ENCODE data around the gene SP140.
"Not testable (repeated sequence)": the region's sequence is repeated elsewhere in the genome, so short reads cannot be mapped to it uniquely, and the experiment has no call there.

Gene SP140

DNA sequence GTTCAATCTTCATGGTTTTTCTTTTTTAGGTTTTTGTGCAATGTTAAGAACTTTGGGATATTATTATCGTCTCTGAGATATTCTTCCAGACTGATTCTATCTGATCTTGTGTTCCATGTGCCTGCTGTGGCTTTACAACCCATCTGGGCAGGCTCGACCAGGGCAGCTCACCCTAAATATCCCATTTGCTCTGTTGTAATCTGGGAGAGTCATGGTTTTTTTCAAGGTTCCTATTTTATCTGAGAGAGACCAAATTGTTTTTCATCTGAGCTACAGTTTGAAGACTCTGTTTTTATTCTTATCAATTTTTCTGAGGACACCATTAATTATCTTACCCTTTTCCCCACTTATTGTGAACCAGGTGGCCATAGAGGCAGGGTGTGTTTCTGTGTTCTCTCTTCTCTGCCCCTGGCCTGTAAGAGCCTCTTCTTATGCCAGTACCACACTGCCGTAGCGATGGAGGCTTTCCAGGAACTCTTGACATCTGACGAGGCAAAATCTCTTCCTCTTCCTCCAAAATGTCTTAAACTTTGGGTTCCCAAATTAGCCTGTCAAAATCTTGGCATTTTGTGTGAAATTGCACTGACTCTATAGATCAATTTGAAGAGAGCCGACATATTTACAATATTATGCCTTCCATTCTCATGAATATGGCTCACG, 104.5 kb downstream of the SP140 start:
- TF ChIP-seq CTCF (IDR thresholded peaks at IDR 0.05; ENCODE audit: borderline replicate concordance, insufficient read depth, low read depth, low read length): no peak
- no peak overlapping the region for H3K4me3 ChIP-seq (ENCODE audit: low read depth, low read length)

GRCh38 chr2:230330725-230331124, 105.2 kb downstream of the SP140 start:
- H3K4me3 ChIP-seq (ENCODE audit: low read depth, low read length): no peak overlapping the region
- TF ChIP-seq CTCF (IDR thresholded peaks at IDR 0.05; ENCODE audit: borderline replicate concordance, insufficient read depth, low read depth, low read length): no peak

DNA sequence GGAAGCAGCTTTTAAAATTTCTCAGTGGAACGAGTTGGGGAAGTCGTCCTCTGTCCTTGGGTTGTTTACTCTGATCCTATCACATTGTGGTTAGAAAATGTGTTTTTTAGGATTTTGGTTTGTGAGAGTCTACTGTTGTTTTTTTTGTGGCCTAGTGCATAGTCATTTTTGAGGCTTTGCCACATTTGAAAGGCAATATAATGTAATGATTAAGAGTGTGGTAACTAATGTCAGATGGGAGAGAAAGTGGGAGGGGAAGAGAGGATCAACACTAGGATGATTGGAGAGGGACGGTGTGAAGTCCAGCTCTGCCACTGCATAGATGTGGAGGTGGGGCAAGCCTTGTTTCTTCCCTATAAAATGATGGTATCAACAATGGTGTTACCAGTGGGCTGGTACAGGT, 109.9 kb downstream of the SP140 start:
- no peak for TF ChIP-seq CTCF (IDR thresholded peaks at IDR 0.05; ENCODE audit: borderline replicate concordance, insufficient read depth, low read depth, low read length)

DNA sequence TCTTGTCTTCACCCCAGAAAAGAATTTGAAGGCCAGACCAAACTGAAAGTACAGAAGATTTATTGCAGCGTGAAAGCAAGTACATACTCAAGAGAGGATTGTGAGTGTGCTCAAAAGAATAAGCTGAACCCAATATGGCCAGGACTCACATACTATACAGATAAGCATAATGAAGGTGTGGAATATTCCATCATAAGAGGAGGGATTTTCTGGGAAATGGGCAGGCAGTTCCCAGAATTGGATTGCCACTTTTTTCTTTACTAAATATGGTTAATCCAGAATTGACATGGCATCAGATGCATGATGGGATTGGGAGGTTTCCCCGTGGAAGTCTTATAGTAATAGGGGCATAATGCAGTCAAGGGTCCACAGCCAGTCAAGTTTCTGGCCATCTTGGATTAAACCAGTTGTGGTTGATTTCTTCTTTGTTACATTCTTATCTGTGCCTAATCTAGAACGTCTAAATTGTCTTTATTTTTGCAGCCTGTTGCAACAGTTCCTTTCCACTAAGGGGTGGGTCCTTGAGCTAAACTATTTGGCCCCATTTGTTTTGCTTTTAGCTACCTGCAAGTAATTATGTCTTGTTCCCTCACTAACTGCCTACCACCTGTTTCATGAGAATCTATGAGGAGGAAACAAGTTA, 110.4 kb downstream of the SP140 start:
- no peak for TF ChIP-seq CTCF (IDR thresholded peaks at IDR 0.05; ENCODE audit: borderline replicate concordance, insufficient read depth, low read depth, low read length)
- H3K4me3 ChIP-seq (ENCODE audit: low read depth, low read length): no peak overlapping the region

More for the DNA sequence above, 109.9 kb downstream of the SP140 start:
- no peak overlapping the region for H3K4me3 ChIP-seq (ENCODE audit: low read depth, low read length)

DNA sequence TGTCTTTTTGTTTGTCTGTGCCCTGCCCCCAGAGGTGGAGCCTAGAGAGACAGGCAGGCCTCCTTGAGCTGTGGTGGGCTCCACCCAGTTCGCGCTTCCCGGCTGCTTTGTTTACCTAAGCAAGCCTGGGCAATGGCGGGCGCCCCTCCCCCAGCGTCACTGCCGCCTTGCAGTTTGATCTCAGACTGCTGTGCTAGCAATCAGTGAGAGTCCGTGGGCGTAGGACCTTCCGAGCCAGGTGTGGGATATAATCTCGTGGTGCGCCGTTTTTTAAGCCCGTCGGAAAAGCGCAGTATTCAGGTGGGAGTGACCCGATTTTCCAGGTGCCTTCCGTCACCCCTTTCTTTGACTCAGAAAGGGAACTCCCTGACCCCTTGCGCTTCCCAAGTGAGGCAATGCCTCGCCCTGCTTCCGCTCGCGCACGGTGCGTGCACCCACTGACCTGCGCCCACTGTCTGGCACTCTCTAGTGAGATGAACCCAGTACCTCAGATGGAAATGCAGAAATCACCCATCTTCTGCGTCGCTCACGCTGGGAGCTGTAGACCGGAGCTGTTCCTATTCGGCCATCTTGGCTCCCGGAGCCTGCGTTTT, 116.5 kb downstream of the SP140 start:
- H3K4me3 ChIP-seq (ENCODE audit: low read depth, low read length): not testable (repeated sequence)

DNA sequence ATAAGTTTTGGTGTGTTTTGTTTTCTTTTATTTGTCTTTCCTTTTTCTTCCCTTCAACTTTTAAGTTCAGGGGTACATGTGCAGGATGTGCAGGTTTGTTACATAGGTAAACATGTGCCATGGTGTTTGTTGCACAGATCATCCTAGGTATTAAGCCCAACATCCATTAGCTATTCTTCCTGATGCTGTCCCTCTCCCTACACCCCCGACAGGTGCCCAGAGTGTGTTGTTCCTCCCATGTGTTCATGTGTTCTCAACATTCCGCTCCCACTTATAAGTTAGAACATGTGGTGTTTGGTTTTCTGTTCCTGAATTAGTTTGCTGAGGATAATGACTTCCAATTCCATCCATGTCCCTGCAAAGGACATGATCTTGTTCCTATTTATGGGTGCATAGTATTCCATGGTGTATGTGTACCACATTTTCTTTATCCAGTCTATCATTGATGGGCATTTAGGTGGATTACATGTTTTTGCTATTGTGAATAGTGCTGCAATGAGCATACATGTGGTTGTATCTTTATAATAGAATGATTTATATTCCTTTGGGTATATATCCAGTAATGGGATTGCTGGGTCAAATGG, 117.6 kb downstream of the SP140 start:
- H3K4me3 ChIP-seq (ENCODE audit: low read depth, low read length): not testable (repeated sequence)

DNA sequence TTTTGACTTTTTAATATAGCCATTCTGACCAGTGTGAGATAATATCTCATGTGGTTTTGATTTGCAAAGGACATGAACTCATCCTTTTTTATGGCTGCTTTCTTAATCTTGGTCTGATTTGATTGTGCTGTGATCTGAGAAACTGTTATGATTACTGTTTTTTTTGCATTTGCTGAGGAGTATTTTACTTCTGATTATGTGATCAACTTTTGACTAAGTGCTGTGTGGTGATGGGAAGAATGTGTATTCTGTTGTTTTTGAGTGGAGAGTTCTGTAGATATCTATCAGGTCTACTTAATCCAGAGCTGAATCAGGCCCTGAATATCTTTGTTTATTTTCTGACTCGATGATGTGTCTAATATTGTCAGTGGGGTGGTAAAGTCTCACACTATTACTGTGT, 118.2 kb downstream of the SP140 start:
- TF ChIP-seq CTCF (IDR thresholded peaks at IDR 0.05; ENCODE audit: borderline replicate concordance, insufficient read depth, low read depth, low read length): no peak
- H3K4me3 ChIP-seq (ENCODE audit: low read depth, low read length): no peak overlapping the region

GRCh38 chr2:230346465-230346864, 120.9 kb downstream of the SP140 start:
- no peak overlapping the region for H3K4me3 ChIP-seq (ENCODE audit: low read depth, low read length)
- no peak for TF ChIP-seq CTCF (IDR thresholded peaks at IDR 0.05; ENCODE audit: borderline replicate concordance, insufficient read depth, low read depth, low read length)
